H9 (cell line): ENCODE results near the gene IFFO2. TPM values are rescaled to one million over a fixed set of nuclear protein-coding genes. Genes with fewer than 3 reads are reported as not detected.

ENCODE experiments used
- DNase-seq: peaks from one replicate; pipeline ENCODE4 v3.0.0-alpha.2; 2017
- H2AFZ ChIP-seq: one replicate; pipeline ENCODE4 v1.6.1; 2013; ENCODE audit warnings: mild to moderate bottlenecking, low read length, control low read depth, moderate library complexity
- H2AK5ac ChIP-seq: 2 replicates; pipeline ENCODE4 v1.6.1; 2013; ENCODE audit warnings: low read length, control low read depth, mixed read lengths; ENCODE audit not compliant: insufficient read length
- H2BK120ac ChIP-seq: one replicate; pipeline ENCODE4 v1.6.1; 2013; ENCODE audit warnings: low read depth, mild to moderate bottlenecking, low read length, control low read depth, inconsistent platforms; ENCODE audit not compliant: poor library complexity, severe bottlenecking
- H2BK12ac ChIP-seq: 2 replicates; pipeline ENCODE4 v1.6.1; 2013; ENCODE audit warnings: low read length, control low read depth, mixed read lengths, low read depth; ENCODE audit not compliant: insufficient read length
- H2BK15ac ChIP-seq: 2 replicates; pipeline ENCODE4 v1.6.1; 2013; ENCODE audit warnings: low read depth, low read length, control low read depth
- H2BK20ac ChIP-seq: one replicate; pipeline ENCODE4 v1.6.1; 2013; ENCODE audit warnings: low read depth, mild to moderate bottlenecking, low read length, control low read depth, inconsistent platforms; ENCODE audit not compliant: poor library complexity, severe bottlenecking
- H2BK5ac ChIP-seq: 2 replicates; pipeline ENCODE4 v1.6.1; 2013; ENCODE audit warnings: low read length, control low read depth, mixed read lengths; ENCODE audit not compliant: insufficient read length
- H3K14ac ChIP-seq: 2 replicates; pipeline ENCODE4 v1.6.1; 2013; ENCODE audit warnings: low read length, control low read depth; ENCODE audit not compliant: insufficient read depth
- H3K18ac ChIP-seq: 2 replicates; pipeline ENCODE4 v1.6.1; 2013; ENCODE audit warnings: low read depth, mild to moderate bottlenecking, mixed read lengths, low read length, control low read depth; ENCODE audit not compliant: insufficient read length
- H3K23ac ChIP-seq: 2 replicates; pipeline ENCODE4 v1.6.1; 2013; ENCODE audit warnings: low read length, control low read depth, mixed read lengths, low read depth; ENCODE audit not compliant: insufficient read length
- H3K23me2 ChIP-seq: 2 replicates; pipeline ENCODE4 v1.6.1; 2013; ENCODE audit warnings: low read depth, mild to moderate bottlenecking, mixed read lengths, low read length, control low read depth; ENCODE audit not compliant: insufficient read length, poor library complexity, severe bottlenecking
- H3K27ac ChIP-seq: 2 replicates; pipeline ENCODE4 v1.5.1; 2013; ENCODE audit warnings: low read length, control low read depth, mixed read lengths, low read depth; ENCODE audit not compliant: insufficient read length
- H3K27me3 ChIP-seq: 2 replicates; pipeline ENCODE4 v1.6.1; 2013; ENCODE audit warnings: low read length, control low read depth, inconsistent platforms; ENCODE audit not compliant: insufficient read depth
- H3K4ac ChIP-seq: 2 replicates; pipeline ENCODE4 v1.6.1; 2013; ENCODE audit warnings: low read depth, mild to moderate bottlenecking, control low read depth, inconsistent platforms, low read length, moderate library complexity
- H3K4me1 ChIP-seq: 2 replicates; pipeline ENCODE4 v1.6.1; 2013; ENCODE audit warnings: low read length, control low read depth, inconsistent platforms; ENCODE audit not compliant: insufficient read depth
- H3K4me2 ChIP-seq: 2 replicates; pipeline ENCODE4 v1.6.1; 2013; ENCODE audit warnings: low read length, control low read depth, mixed read lengths; ENCODE audit not compliant: insufficient read length, insufficient read depth
- H3K56ac ChIP-seq: 2 replicates; pipeline ENCODE4 v1.6.1; 2013; ENCODE audit warnings: low read depth, mild to moderate bottlenecking, mixed read lengths, low read length, control low read depth; ENCODE audit not compliant: insufficient read length
- H3K79me1 ChIP-seq: 2 replicates; pipeline ENCODE4 v1.6.1; 2013; ENCODE audit warnings: low read depth, mild to moderate bottlenecking, moderate library complexity, low read length, control low read depth, inconsistent platforms; ENCODE audit not compliant: insufficient read depth, poor library complexity, severe bottlenecking
- H3K79me2 ChIP-seq: 2 replicates; pipeline ENCODE4 v1.6.1; 2013; ENCODE audit warnings: low read length, control low read depth, inconsistent platforms; ENCODE audit not compliant: insufficient read depth
- H3K9ac ChIP-seq: 2 replicates; pipeline ENCODE4 v1.6.1; 2013; ENCODE audit warnings: low read length, control low read depth, mixed read lengths; ENCODE audit not compliant: insufficient read length; ENCODE audit errors: extremely low read depth
- H3K9me3 ChIP-seq: one replicate; pipeline ENCODE4 v1.6.1; 2013; ENCODE audit warnings: low read depth, low read length, inconsistent platforms; ENCODE audit not compliant: control insufficient read depth
- H3T11ph ChIP-seq: one replicate; pipeline ENCODE4 v1.6.1; 2013; ENCODE audit warnings: mild to moderate bottlenecking, low read length, control low read depth, inconsistent platforms
- H4K20me1 ChIP-seq: one replicate; pipeline ENCODE4 v1.6.1; 2013; ENCODE audit not compliant: control insufficient read depth, insufficient read length, insufficient read depth
- H4K5ac ChIP-seq: 2 replicates; pipeline ENCODE4 v1.6.1; 2013; ENCODE audit warnings: low read depth, mild to moderate bottlenecking, mixed read lengths, low read length, control low read depth; ENCODE audit not compliant: insufficient read length
- H4K8ac ChIP-seq: replicated peaks from 2 replicates; pipeline ENCODE4 v1.6.1; 2013; ENCODE audit warnings: low read length, control low read depth, mixed read lengths, low read depth; ENCODE audit not compliant: insufficient read length
- H4K91ac ChIP-seq: 2 replicates; pipeline ENCODE4 v1.6.1; 2013; ENCODE audit warnings: low read depth, mild to moderate bottlenecking, moderate library complexity, mixed read lengths, low read length, control low read depth; ENCODE audit not compliant: insufficient read length
- H3K27ac Mint-ChIP-seq, 3 experiments: 2 replicates in 2 of 3; 3 replicates in 1 of 3; pipeline ENCODE4 v1.8.0; 2020 to 2021; ENCODE audit warnings: mixed read lengths in 3 of 3, mild to moderate bottlenecking in 1 of 3, moderate library complexity in 1 of 3
- H3K27me3 Mint-ChIP-seq: 2 replicates; pipeline ENCODE4 v1.8.0; 2021; ENCODE audit warnings: low read depth, mild to moderate bottlenecking, moderate library complexity, mixed read lengths
- H3K36me3 Mint-ChIP-seq, 3 experiments: 2 replicates in 2 of 3; 3 replicates in 1 of 3; pipeline ENCODE4 v1.8.0; 2020 to 2021; ENCODE audit warnings: low read depth in 3 of 3, mixed read lengths in 3 of 3; ENCODE audit not compliant: insufficient read depth in 1 of 3
- H3K4me1 Mint-ChIP-seq, 2 experiments: 2 replicates each; pipeline ENCODE4 v1.8.0; 2020; ENCODE audit warnings: mixed read lengths in 2 of 2
- H3K4me3 Mint-ChIP-seq, 2 experiments: 2 replicates in 1 of 2; 3 replicates in 1 of 2; pipeline ENCODE4 v1.8.0; 2020 to 2021; ENCODE audit warnings: mild to moderate bottlenecking in 2 of 2, mixed read lengths in 2 of 2, moderate library complexity in 1 of 2
- H3K9me3 Mint-ChIP-seq, 2 experiments: 2 replicates in 1 of 2; 3 replicates in 1 of 2; pipeline ENCODE4 v1.8.0; 2020; ENCODE audit warnings: mild to moderate bottlenecking in 2 of 2, mixed read lengths in 2 of 2, moderate library complexity in 1 of 2
- WGBS: extraction: QIAGEN DNeasy Blood & Tissue Kit; methylation state at CpG from one replicate; pipeline ENCODE4 v1.1.7; 2013; ENCODE audit warnings: missing lambda C conversion rate, low lambda C conversion rate, mixed read lengths; ENCODE audit not compliant: insufficient read length; ENCODE audit errors: extremely low coverage; 5-methylcytosine and 5-hydroxymethylcytosine counted together
- total RNA-seq: library from RNA; stranded (reverse); gene quantifications from 2 replicates; pipeline ENCODE4 v1.2.1, GENCODE V29; 2021
- TF ChIP-seq, protein P1 (sequence below): fragments of 200-600 bp; sonication (generic); conservative IDR thresholded peaks from 3 replicates; pipeline ENCODE4 v1.8.0; 2021; ENCODE audit warnings: antibody characterized with exemption, mild to moderate bottlenecking

The IFFO2 gene
- total RNA-seq, 1 experiment from 2014 or later = 3.6 TPM

DNA sequence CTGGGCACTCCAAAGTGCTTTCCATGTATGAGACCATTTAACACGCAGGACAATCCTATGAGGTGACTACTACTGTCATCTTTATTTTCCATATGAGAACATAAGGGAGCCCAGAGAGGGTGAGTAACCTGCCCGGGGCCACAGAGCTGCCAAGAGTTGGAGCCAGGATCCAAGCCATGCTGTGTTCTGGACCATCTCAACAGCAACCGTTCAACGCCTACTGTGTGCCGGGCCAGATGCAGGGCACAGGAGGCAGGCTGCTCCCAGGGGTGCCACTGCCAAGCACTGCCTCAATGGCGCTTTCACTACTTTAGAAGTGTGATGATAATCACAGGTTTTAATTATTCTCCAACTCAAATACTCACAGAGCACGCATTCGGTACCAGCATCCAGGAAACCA is 57.9 kb downstream of the IFFO2 start:
- Mint-ChIP-seq H3K9me3 (no peaks in the 10 kb centered on the region), H3K27me3 (no peaks in the 10 kb centered on the region; the same call in 1 of the 2 replicates), H3K27ac (no peak overlapping the region), H3K4me1 (peaks cover 12 to 15% of the 10 kb centered on the region in 2 experiments), H3K4me3 (no peak overlapping the region), H3K36me3 (peaks cover 0 to 5% (median 0%) of the 10 kb centered on the region in 3 experiments; a peak in 3 of 7 replicates)
- no peak overlapping the region for H3K56ac ChIP-seq
- H2BK5ac ChIP-seq = no peak overlapping the region
- H3K23me2 ChIP-seq = peaks cover 4% of the 10 kb centered on the region
- no peak overlapping the region for H2AK5ac ChIP-seq
- no peak overlapping the region for H2BK120ac ChIP-seq
- H4K5ac ChIP-seq = no peak overlapping the region
- H2BK15ac ChIP-seq = no peak overlapping the region
- H4K20me1 ChIP-seq = no peaks in the 10 kb centered on the region
- no CpG with 5 or more reads among the region's 8 CpGs for WGBS
- H3K4me2 ChIP-seq = no peak overlapping the region
- no peak overlapping the region for H4K91ac ChIP-seq
- TF ChIP-seq, protein P1, sequence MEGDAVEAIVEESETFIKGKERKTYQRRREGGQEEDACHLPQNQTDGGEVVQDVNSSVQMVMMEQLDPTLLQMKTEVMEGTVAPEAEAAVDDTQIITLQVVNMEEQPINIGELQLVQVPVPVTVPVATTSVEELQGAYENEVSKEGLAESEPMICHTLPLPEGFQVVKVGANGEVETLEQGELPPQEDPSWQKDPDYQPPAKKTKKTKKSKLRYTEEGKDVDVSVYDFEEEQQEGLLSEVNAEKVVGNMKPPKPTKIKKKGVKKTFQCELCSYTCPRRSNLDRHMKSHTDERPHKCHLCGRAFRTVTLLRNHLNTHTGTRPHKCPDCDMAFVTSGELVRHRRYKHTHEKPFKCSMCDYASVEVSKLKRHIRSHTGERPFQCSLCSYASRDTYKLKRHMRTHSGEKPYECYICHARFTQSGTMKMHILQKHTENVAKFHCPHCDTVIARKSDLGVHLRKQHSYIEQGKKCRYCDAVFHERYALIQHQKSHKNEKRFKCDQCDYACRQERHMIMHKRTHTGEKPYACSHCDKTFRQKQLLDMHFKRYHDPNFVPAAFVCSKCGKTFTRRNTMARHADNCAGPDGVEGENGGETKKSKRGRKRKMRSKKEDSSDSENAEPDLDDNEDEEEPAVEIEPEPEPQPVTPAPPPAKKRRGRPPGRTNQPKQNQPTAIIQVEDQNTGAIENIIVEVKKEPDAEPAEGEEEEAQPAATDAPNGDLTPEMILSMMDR = no peak
- H3K18ac ChIP-seq = no peak overlapping the region
- H3K79me1 ChIP-seq = no peaks in the 10 kb centered on the region
- no peaks in the 10 kb centered on the region for H3K9me3 ChIP-seq
- no peak overlapping the region for H2BK12ac ChIP-seq
- H3K9ac ChIP-seq = no peak overlapping the region
- no peaks in the 10 kb centered on the region for H3K27me3 ChIP-seq
- no peak overlapping the region for H3K27ac ChIP-seq
- no peak overlapping the region for H3K4ac ChIP-seq
- no peak for DNase-seq
- H4K8ac ChIP-seq = no peak overlapping the region
- H2AFZ ChIP-seq = no peak overlapping the region
- no peak overlapping the region for H2BK20ac ChIP-seq
- H3K79me2 ChIP-seq = no peaks in the 10 kb centered on the region
- H3K14ac ChIP-seq = no peak overlapping the region
- H3T11ph ChIP-seq = no peak overlapping the region
- H3K23ac ChIP-seq = no peak overlapping the region
- H3K4me1 ChIP-seq = no peaks in the 10 kb centered on the region
